Measurements from ENCODE around the gene ZNF709. TPM values are rescaled to one million over a fixed set of nuclear protein-coding genes. Genes with fewer than 3 reads are reported as not detected.
"Not testable (repeated sequence)": the region's sequence is repeated elsewhere in the genome, so short reads cannot be mapped to it uniquely, and the experiment has no call there.

Gene ZNF709
- total RNA-seq, 1 experiment from 2014 or later: not detected

GRCh38 chr19:12478234-12478941 lies 6.2 kb downstream of the ZNF709 start (continued):
- TF ChIP-seq CTCF (IDR thresholded peaks at IDR 0.05 in 2 of 3, conservative IDR thresholded peaks at IDR 0.05 in 1 of 3; ENCODE audit: borderline replicate concordance in 1 of 3, insufficient read depth in 1 of 3, low read depth in 2 of 3, low read length in 2 of 3) (no peak), JUND (IDR thresholded peaks at IDR 0.05) (no peak), EGR1 (IDR thresholded peaks at IDR 0.05; ENCODE audit: low read depth) (no peak), CBX3 (IDR thresholded peaks at IDR 0.05; ENCODE audit: low read depth) (no peak), POLR2AphosphoS5 (IDR thresholded peaks at IDR 0.05; ENCODE audit: low read depth, low read length) (no peak), SRF (IDR thresholded peaks at IDR 0.05; ENCODE audit: low read depth) (no peak)

DNA sequence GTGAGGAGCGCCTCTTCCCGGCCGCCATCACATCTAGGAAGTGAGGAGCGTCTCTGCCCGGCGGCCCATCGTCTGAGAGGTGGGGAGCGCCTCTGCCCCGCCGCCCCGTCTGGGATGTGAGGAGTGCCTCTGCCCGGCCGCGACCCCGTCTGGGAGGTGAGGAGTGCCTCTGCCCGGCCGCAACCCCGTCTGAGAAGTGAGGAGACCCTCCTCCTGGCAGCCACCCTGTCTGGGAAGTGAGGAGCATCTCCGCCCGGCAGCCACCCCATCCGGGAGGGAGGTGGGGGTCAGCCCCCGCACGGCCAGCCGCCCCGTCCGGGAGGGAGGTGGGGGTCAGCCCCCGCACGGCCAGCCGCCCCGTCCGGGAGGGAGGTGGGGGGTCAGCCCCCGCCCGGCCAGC lies 17.0 kb downstream of the ZNF709 start:
- H3K4me1 ChIP-seq (ENCODE audit: control insufficient read depth in 1 of 2, insufficient read depth in 2 of 2, low read length in 2 of 2); H3K27ac ChIP-seq (ENCODE audit: low read depth, low read length); POLR2A ChIA-PET; intact Hi-C loops (cut with micrococcal nuclease); DNase-seq (ENCODE audit: low read depth, low spot score); H3K36me3 ChIP-seq (ENCODE audit: control insufficient read depth in 1 of 2, insufficient read depth in 2 of 2, low read length in 2 of 2); RAD21 ChIA-PET (ENCODE audit: low non-redundant PET in 1 of 2, low total read pairs in 2 of 2, uncharacterized antibody in 2 of 2, unreplicated experiment in 2 of 2); BruUV-seq (replicated peaks); H2AFZ ChIP-seq (ENCODE audit: low read depth, low read length, poor library complexity, severe bottlenecking); H4K20me1 ChIP-seq (ENCODE audit: insufficient read depth); H3K79me2 ChIP-seq (ENCODE audit: insufficient read depth, low read length); H3K9ac ChIP-seq (ENCODE audit: low read length); H3K27me3 ChIP-seq (ENCODE audit: insufficient read depth, low read length); CTCF ChIA-PET; H3K4me3 ChIP-seq (replicated peaks in 1 of 2; ENCODE audit: low read depth in 1 of 2, low read length in 2 of 2); H3K4me2 ChIP-seq (ENCODE audit: low read length); H3K9me2 ChIP-seq (ENCODE audit: insufficient read depth); ATAC-seq: not testable (repeated sequence)
- H3K9me3 ChIP-seq (ENCODE audit: control insufficient read depth in 1 of 2, insufficient read depth in 1 of 2, low read depth in 1 of 2, low read length in 2 of 2): peaks cover 18 to 21% of the 10 kb centered on the region in 2 experiments; a peak in 3 of 4 replicates
